Dedifferentiated amniotic fluid mesenchymal stem cell (primary cell): ENCODE measurements around the gene ATG101.

Experiments
- DNase-seq: peaks from one replicate; pipeline ENCODE4 v3.0.0-alpha.2; 2016; ENCODE audit errors: extremely low spot score

Gene ATG101

GRCh38 chr12:52079576-52080402 lies 10.0 kb downstream of the ATG101 start, which contains the start of gene SMIM41:
TSS of gene SMIM41 (plus strand) at chr12:52079704. CDS start at chr12:52079780, 76 bp downstream.
- DNase-seq = no peak

DNA sequence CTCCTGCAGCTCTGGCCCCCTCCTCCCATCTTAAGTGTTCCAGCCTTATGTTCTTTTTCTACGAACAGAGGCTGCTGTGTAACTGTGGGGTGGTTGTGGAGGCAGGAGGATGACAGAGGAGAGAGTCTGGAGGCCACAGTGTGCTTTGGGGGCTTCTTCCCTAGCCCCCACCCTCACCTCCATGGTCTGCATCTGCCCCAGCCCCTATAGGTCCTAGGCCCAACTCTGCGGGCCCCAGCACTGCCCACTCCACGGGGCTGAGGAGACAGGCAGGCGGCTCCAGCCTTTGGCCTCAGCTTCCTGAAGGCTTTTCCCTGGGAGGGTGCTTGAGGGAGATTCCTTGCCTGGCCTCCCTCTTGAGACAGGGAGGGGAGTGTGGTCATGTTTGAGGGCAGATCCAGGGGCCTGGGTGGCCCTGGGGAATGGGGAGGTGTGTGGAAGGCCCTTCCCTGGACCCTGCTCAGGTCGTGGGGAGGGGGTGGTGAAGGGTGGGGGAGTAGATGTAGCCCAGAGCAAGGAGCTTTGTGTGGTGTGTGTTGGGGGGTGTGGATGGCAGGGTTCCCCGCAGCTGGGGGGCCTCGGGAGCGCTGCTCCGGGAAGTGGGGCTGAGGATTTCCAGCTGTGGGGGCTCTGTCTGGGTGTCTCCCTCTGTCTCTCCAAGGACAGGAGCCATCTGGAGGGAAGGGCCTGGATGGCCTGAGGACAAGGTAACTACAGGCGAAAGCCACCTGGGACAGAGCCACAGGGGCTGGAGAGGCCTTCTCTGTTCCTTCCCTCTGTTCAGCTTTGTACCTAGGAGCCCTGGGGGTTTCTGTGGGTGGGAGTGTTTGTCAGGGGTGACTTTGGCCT lies 10.8 kb downstream of the ATG101 start:
- DNase-seq = no peak

DNA sequence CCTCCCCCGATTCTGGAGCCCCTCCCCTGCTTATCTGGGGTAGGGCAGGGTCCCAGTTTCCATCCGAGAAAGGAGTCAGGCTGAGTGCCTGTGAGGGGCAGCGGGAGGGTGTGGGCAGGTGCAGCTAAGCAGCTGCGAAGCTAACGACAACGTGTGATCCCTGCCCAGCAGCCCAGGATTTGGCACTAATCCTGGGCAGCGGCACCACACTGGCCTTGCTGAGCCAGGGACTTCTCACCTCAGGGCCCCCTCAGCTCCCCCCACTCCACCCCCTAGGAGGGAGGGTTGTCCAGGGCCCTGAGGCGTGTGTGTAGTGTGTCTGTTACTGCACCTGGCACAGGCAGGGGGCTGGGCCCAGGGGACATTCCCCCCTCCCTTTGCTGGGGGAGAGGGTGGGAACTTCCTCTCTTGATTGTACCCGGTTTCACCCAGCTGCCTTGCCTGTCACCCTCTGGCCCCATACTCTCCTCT lies 11.5 kb downstream of the ATG101 start:
- DNase-seq = no peak

- DNase-seq = no peak
Observed at GRCh38 chr12:52082026-52082668, 12.4 kb downstream of the ATG101 start.

GRCh38 chr12:52082669-52082987 lies 12.8 kb downstream of the ATG101 start:
- no peak for DNase-seq

- peak; percentile 36 for DNase-seq
Observed at GRCh38 chr12:52082988-52083637, 13.3 kb downstream of the ATG101 start.

- DNase-seq = no peak
Observed at GRCh38 chr12:52083638-52083996, 13.8 kb downstream of the ATG101 start.

DNA sequence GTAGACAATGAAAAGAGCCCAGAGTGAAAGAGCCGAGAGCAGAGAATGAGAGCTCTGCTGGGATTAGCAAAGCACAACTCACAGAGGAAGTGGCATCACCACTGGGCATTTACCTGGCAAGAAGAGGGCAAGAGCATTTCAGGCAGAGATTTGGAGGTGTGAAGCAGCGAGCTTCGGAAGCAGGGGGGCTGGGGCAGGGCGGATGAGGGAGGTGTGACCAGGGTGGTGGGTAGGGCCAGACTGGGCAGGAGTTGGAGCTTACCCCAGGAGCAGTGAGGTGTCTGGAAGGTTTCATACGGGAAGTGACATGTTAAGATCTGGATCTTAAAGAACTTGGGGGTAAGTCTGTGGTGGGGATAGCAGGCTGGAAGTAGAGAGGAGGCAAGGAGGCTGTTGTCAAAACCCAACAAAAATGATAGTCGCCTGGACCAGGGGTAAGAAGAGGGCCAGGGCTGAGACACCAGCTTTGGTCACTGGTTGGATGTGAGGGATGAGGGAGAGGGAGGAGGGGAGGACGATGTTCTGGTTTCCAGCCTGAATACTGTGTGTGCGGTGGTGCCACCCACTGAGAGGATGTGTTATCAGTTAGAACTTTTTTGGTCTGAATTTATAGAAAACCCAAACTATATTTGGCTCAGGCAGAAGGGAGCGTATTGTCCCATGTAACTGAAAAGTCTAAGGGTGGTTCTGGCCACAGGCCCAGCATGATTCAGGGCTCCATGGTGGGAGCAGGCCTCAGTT lies 14.9 kb downstream of the ATG101 start:
- no peak for DNase-seq

GRCh38 chr12:52085682-52086180 lies 16.0 kb downstream of the ATG101 start:
- DNase-seq = no peak

- DNase-seq = no peak
Observed at GRCh38 chr12:52086366-52086765, 16.6 kb downstream of the ATG101 start.

- DNase-seq = no peak
Observed at GRCh38 chr12:52086944-52087835, 17.4 kb downstream of the ATG101 start.

GRCh38 chr12:52087961-52088820 lies 18.4 kb downstream of the ATG101 start:
- DNase-seq = no peak

DNA sequence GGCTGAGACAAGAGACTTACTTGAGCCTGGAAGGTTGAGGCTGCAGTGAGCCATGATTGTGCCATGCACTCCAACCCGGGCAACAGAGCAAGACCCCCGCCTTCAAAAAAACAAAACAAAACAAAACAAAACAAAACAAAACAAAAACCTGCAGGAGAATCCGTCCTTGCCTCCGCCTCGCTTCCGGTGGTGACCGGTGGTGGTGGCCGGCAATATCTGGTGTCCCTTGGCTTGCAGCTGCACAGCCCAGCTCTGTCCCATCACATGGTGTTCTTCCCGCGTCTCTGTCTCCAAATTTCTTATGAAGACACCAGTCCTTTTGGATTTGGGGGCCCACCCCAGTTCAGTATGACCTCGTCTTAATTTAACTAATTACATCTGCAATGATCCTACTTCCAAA lies 19.7 kb downstream of the ATG101 start:
- DNase-seq = no peak

- no peak for DNase-seq
Observed at GRCh38 chr12:52090291-52090690, 20.5 kb downstream of the ATG101 start.

DNA sequence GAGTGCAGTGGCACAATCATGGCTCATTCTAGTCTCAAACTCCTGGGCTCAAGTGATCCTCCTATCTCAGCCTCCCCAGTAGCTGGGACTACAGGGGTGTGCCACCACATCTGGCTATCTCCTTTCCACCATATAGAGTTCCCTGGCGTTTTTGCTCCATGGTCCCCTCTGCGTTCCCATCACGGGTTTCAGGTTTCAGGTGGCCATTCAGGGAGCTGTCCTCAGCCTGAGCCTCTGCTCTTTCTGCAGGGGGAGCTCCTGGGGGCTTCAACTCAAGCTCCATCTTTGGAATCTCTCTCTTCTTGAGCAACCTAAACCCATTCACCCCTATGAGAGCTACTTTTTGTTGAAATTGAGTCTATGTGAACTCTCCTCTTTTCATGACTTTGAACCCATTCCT lies 21.3 kb downstream of the ATG101 start:
- no peak for DNase-seq

DNA sequence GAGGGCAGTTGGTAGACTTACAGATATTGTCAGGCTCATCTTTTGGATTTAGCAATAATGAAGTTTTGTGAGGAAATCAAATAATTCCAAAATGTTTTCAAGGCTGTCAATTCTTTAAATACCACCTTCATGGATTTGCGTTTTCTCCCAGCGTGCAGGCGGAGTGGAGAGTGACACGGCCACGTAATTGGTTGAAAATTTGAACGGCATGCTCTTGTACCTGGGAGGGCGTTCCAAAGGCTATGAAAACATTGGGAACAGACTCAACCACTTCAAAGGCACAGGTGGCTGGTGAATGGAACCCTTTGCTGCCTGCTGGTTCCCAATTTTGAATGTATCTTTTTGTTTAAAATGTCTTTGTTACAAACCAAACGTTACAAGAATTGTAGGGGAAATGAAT lies 22.1 kb downstream of the ATG101 start:
- DNase-seq = no peak

- DNase-seq = no peak
Observed at GRCh38 chr12:52093346-52093745, 23.6 kb downstream of the ATG101 start.

- no peak for DNase-seq
Observed at GRCh38 chr12:52096332-52097044, 26.7 kb downstream of the ATG101 start.
